Ovary (tissue), 9 donors: ENCODE measurements around the gene CP. TPM values are rescaled to one million over a fixed set of nuclear protein-coding genes. Genes with fewer than 3 reads are reported as not detected.
"Not testable (repeated sequence)": the region's sequence is repeated elsewhere in the genome, so short reads cannot be mapped to it uniquely, and the experiment has no call there.

Experiments
- DNase-seq, 5 donors: peaks; one replicate each; pipeline ENCODE4 v3.0.0-alpha.2; 2019 to 2020
- H3K27ac ChIP-seq, 2 donors: fragments of 200-600 bp; one replicate each; pipeline versions ENCODE4 v1.5.1 to v1.8.0; 2019 to 2022
- H3K27me3 ChIP-seq: fragments of 200-600 bp; one replicate; pipeline ENCODE4 v1.8.0; 2022
- H3K36me3 ChIP-seq: fragments of 200-600 bp; sonication (generic); one replicate; pipeline ENCODE4 v1.5.1; 2019
- H3K4me1 ChIP-seq: one replicate; pipeline ENCODE4 v1.8.1; 2013; ENCODE audit warnings: mild to moderate bottlenecking, moderate library complexity; ENCODE audit not compliant: insufficient read depth
- H3K4me3 ChIP-seq: fragments of 200-600 bp; sonication (generic); one replicate; pipeline ENCODE4 v1.5.1; 2017
- H3K9me3 ChIP-seq, 2 donors: fragments of 200-600 bp in 1 of 2; sonication (generic) in 1 of 2; one replicate each; pipeline versions ENCODE4 v1.5.1 to v1.8.1; 2013 to 2019; ENCODE audit warnings: mild to moderate bottlenecking in 1 of 2, moderate library complexity in 1 of 2
- EP300 ChIP-seq: sonication (generic); formaldehyde crosslinking; IDR thresholded peaks from one replicate; pipeline ENCODE4 v1.6.1; 2017; ENCODE audit warnings: antibody characterized with exemption
- POLR2A ChIP-seq: fragments of 450-650 bp; IDR thresholded peaks from one replicate; pipeline ENCODE4 v1.6.1; 2017; ENCODE audit warnings: antibody characterized with exemption, mild to moderate bottlenecking, moderate library complexity
- WGBS, 3 donors: extraction: QIAGEN DNeasy Blood & Tissue Kit in 1 of 3; methylation state at CpG; one replicate each; pipeline versions ENCODE4 v1.1.5 to v1.1.7; 2013 to 2017; 5-methylcytosine and 5-hydroxymethylcytosine counted together
- intact Hi-C, 4 donors: fragments of 100-400 bp; cut with DNase I; formaldehyde crosslinking; loops; one replicate each; pipeline versions ENCODE4 v1.11.0 to v1.15.1; 2022 to 2023
- polyA plus RNA-seq, 2 donors: library from polyadenylated mRNA; stranded (reverse); fragments of 200-250 nt in 1 of 2; fragments of 350-450 nt in 1 of 2; fragmentation: Illumina TruSeq in 1 of 2; extraction: RNeasy Lipid Tissue Mini Kit (QIAGEN cat#74804) in 1 of 2; gene quantifications; one replicate each; pipeline ENCODE4 v1.2.3, GENCODE V29; 2013 to 2014
- total RNA-seq, 7 donors: library from RNA; depleted of rRNA in 2 of 7; stranded (reverse); fragments of >200 nt in 2 of 7; fragmentation: NEBNext Ultra II Directional in 3 of 7; extraction: Animal tissue kit (Norgen Biotek cat#: 25700) in 3 of 7; gene quantifications; one replicate each; pipeline versions ENCODE4 v1.1.0 to v1.2.4, GENCODE V29; 2016 to 2023
- TF ChIP-seq, protein P1 (sequence below), 3 donors: fragments of 450-650 bp in 2 of 3; fragments of 200-600 bp in 1 of 3; IDR thresholded peaks; one replicate each; pipeline versions ENCODE4 v1.5.1 to v1.8.0; 2016 to 2022; ENCODE audit warnings: antibody characterized with exemption in 3 of 3, mild to moderate bottlenecking in 1 of 3
- donor health status: DM: no; HTN: no; CAD: no; lungs with moderate emphysema.
- donor health status: DM: no; HTN: no; CAD: no.
- donor health status: Bipolar disorder and iron deficiency.
- donor health status: DM: yes; HTN: yes; CAD: no.
- donor health status: DM: no; HTN: no; CAD: no.
- donor health status: DM: yes; HTN: yes; CAD: no.

CP gene
- total and polyA plus RNA-seq, 9 donors = 0.40 to 90.3 (median 3.1) TPM

DNA sequence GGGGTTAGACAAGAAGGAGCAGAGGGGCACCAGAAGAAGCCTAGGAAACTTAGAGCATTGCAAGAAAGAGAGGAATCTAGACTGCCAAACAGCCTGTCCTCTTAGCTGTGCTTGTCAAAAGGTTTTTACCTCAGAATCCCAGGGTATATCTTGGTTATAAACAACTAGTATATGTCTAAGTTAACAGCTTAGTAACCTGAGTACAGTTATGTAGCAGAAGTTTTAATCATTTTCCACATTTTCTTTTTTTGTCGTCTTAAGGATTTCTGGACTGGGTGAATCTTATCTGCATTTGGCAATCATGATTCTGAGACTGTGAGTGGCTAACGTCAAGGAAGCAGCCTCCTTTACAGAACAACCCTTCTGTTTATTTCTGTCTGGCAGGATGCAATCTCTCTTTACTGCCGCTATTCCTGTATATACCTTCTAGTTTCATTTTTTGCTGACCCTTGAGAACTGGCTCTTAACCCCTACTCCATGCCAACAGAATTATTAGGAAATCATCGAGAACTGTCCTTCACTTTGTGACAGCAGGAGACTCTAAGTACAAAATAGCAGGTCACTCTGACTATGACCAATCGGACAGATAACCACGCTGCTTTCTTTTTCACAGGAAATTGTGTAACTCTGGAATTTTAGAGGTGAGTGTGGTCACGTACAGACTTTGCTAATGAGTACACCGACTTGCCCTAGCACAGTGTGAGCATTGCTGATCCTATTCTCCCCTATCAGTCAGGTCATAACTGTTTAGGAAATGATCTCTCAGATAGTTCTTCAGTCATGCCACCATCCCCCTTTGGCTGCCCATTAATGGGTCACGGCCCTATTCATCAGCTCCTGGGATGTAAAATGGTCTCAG lies 3.3 kb upstream of the CP start:
- H3K9me3 ChIP-seq = no peaks in the 10 kb centered on the region
- intact Hi-C loops = no loop called here
- H3K27me3 ChIP-seq = no peaks in the 10 kb centered on the region
- WGBS, 3 donors = 8% methylated on average over 9 of the region's 9 CpGs
- H3K4me3 ChIP-seq = peak overlapping the region; percentile 28
- TF ChIP-seq POLR2A (no peak), EP300 (no peak)
- TF ChIP-seq, protein P1, sequence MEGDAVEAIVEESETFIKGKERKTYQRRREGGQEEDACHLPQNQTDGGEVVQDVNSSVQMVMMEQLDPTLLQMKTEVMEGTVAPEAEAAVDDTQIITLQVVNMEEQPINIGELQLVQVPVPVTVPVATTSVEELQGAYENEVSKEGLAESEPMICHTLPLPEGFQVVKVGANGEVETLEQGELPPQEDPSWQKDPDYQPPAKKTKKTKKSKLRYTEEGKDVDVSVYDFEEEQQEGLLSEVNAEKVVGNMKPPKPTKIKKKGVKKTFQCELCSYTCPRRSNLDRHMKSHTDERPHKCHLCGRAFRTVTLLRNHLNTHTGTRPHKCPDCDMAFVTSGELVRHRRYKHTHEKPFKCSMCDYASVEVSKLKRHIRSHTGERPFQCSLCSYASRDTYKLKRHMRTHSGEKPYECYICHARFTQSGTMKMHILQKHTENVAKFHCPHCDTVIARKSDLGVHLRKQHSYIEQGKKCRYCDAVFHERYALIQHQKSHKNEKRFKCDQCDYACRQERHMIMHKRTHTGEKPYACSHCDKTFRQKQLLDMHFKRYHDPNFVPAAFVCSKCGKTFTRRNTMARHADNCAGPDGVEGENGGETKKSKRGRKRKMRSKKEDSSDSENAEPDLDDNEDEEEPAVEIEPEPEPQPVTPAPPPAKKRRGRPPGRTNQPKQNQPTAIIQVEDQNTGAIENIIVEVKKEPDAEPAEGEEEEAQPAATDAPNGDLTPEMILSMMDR (IDR thresholded peaks at IDR 0.05) = no peak
- peaks cover 3% of the 10 kb centered on the region for H3K4me1 ChIP-seq
- H3K36me3 ChIP-seq = no peaks in the 10 kb centered on the region
- no peak for DNase-seq
- peak overlapping the region; percentile 38 to 63 for H3K27ac ChIP-seq

DNA sequence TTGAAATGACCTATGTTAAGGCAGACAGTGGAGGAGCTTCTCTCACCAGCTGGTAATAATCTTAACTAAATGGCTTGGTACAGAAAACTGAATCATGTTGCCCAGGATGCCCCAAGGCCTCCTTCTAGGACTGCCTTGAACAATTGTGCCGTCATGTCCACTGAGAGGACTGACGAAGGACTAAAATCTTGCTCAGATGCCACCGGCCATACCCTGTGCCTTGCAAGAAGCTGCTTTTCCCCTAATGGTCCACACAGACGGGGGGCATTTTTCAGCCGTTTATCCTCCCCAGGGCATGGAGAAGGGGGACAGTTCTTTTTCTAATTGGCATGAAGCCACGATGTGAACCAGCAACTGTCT lies 1.8 kb upstream of the CP start:
- DNase-seq = no peak
- WGBS, 3 donors = 94 to 100% (median 96%) methylated on average over 6 of the region's 6 CpGs
- intact Hi-C loops = no loop called here
- Histone ChIP-seq H3K27ac (no peak overlapping the region), H3K27me3 (no peaks in the 10 kb centered on the region), H3K4me3 (no peak overlapping the region), H3K9me3 (no peaks in the 10 kb centered on the region), H3K4me1 (peaks cover 3% of the 10 kb centered on the region), H3K36me3 (no peaks in the 10 kb centered on the region)
- TF ChIP-seq, protein P1 (IDR thresholded peaks at IDR 0.05) = no peak
- TF ChIP-seq POLR2A (no peak), EP300 (no peak)

DNA sequence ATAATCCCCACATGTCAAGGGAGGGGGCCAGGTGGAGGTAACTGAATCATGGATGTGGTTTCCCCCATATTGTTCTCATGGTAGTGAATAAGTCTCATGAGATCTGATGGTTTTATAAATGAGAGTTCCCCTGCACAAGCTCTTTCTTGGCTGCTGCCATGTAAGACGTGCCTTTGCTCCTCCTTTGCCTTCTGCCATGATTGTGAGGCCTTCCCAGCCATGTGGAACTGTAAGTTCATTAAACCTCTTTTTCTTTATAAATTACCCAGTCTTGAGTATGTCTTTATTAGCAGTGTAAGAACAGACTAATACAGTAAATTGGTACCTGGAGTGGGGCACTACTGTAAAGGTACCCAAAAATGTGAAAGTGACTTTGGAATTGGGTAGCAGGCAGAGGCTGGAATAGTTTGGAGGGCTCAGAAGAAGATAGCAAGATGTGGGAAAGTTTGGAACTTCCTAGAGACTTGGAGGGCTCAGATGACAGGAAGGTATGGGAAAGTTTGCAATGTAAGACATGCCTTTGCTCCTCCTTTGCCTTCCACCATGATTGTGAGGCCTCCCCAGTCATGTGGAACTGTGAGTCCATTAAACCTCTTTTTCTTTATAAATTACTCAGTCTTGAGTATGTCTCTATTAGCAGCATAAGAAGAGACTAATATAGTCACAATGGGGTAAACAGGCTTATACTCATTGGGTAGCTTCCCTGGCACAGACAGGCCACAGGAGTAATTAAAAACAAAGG lies 2.1 kb downstream of the CP start:
- H3K4me1 ChIP-seq, H3K4me3 ChIP-seq, intact Hi-C loops, DNase-seq, H3K27ac ChIP-seq, H3K27me3 ChIP-seq, H3K36me3 ChIP-seq, H3K9me3 ChIP-seq: not testable (repeated sequence)
- 90 to 100% (median 96%) methylated on average over 1 of the region's 1 CpG for WGBS, 3 donors

DNA sequence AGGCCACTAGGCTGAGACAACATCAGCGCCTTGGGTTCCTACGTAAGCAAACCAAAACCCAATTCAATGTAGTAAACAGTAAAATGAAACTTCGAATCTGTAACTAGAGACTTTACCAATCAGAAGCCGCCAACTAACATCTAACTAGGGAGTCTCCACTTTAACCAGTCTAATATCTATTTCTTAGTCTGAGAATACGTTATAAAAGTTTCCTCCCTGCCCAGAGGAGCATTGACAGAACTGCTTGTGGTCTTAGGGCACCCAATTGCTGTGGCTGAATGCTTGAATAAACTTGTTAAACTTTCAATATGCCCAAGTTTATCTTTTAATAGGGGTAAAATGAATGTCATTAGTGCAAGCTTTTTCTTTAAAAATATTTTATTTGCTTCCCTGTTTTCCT lies 4.3 kb downstream of the CP start:
- WGBS, 3 donors = 87 to 91% (median 91%) methylated on average over 5 of the region's 5 CpGs
- H3K27me3 ChIP-seq = no peaks in the 10 kb centered on the region
- no peak overlapping the region for H3K4me3 ChIP-seq
- intact Hi-C loops = no loop called here
- no peak overlapping the region for H3K27ac ChIP-seq
- no peaks in the 10 kb centered on the region for H3K36me3 ChIP-seq
- H3K9me3 ChIP-seq = no peaks in the 10 kb centered on the region
- no peaks in the 10 kb centered on the region for H3K4me1 ChIP-seq
- TF ChIP-seq POLR2A = no peak
- no peak for DNase-seq

DNA sequence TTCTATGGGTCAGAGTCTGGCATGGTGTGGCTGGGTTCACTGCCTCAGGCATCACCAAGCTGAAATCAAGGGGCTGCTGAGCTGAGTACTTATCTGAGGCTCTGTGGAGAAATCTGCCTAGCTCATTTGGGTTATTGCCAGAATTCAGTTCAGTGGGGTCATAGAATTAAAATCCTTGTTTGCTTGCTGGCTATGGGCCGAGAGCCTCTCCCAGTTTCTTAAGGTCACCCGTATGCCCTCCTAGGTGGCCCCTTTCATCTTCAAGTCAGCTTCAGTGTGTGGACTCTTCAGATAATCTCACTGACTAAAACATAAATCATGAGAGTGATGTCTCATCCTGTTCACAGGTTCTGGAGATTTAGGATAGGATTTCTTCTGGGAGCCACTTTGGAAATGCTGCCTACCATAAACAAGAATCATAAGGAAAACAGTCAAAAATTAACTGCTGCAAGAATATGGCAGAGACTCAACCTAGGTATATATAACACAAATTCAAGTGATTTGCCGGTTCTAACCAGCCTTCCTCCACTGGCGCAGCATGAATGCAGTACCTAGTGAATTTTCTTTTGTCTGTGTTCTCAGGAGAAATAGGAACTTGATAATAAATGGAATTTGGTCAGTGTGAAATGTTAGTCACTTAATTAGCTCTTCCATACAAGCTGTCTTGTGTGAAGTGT lies 5.3 kb downstream of the CP start:
- no peak for DNase-seq
- no peak for TF ChIP-seq EP300
- TF ChIP-seq, protein P1 (IDR thresholded peaks at IDR 0.05) = no peak
- no peak for TF ChIP-seq POLR2A
- Histone ChIP-seq H3K36me3 (no peaks in the 10 kb centered on the region), H3K4me3 (no peak overlapping the region), H3K9me3 (no peaks in the 10 kb centered on the region), H3K4me1 (no peaks in the 10 kb centered on the region), H3K27ac (no peak overlapping the region), H3K27me3 (no peaks in the 10 kb centered on the region)
- WGBS, 3 donors = 74 to 90% (median 84%) methylated on average over 4 of the region's 4 CpGs
- intact Hi-C loops = no loop called here
